ENCODE data around the gene GCNA. TPM values are rescaled to one million over a fixed set of nuclear protein-coding genes. Genes with fewer than 3 reads are reported as not detected.
"Not testable (repeated sequence)": the region's sequence is repeated elsewhere in the genome, so short reads cannot be mapped to it uniquely, and the experiment has no call there.

GCNA gene
- total and polyA plus RNA-seq, 12 donors = 0.53 to 2.7 (median 1.4) TPM

DNA sequence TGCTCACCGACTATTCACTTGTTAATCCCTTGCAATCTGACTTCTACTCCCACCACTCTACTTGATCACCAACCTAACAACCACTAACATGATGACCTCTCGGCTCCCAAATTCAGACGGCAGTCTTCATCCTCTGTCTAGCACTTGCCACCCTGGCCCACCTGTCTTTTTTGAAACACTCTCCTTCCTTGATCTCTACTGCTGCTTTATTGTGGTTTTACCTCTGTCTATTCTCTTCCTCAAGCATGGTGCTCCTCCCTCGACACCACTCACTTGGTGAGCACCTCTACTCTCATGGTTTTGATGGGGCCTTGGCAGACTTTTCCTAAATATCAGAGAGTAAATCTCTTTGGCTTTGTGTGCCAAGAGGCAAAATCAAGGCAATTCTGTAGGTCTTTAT lies 61.8 kb downstream of the GCNA start:
- ATAC-seq (no peak), DNase-seq (no peak)
- Histone ChIP-seq H3K27me3 (no peaks in the 10 kb centered on the region), H3K4me1 (peaks cover 0 to 12% (median 0%) of the 10 kb centered on the region in 9 donors), H3K27ac (no peak overlapping the region), H3K36me3 (no peaks in the 10 kb centered on the region), H3K9me3 (no peaks in the 10 kb centered on the region), H3K4me3 (no peak overlapping the region)
- TF ChIP-seq, protein P1, sequence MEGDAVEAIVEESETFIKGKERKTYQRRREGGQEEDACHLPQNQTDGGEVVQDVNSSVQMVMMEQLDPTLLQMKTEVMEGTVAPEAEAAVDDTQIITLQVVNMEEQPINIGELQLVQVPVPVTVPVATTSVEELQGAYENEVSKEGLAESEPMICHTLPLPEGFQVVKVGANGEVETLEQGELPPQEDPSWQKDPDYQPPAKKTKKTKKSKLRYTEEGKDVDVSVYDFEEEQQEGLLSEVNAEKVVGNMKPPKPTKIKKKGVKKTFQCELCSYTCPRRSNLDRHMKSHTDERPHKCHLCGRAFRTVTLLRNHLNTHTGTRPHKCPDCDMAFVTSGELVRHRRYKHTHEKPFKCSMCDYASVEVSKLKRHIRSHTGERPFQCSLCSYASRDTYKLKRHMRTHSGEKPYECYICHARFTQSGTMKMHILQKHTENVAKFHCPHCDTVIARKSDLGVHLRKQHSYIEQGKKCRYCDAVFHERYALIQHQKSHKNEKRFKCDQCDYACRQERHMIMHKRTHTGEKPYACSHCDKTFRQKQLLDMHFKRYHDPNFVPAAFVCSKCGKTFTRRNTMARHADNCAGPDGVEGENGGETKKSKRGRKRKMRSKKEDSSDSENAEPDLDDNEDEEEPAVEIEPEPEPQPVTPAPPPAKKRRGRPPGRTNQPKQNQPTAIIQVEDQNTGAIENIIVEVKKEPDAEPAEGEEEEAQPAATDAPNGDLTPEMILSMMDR (IDR thresholded peaks at IDR 0.05) = no peak
- intact Hi-C loops (cut with DNase I) = no loop called here
- WGBS, 2 donors = 92 to 97% methylated on average over 4 of the region's 4 CpGs

DNA sequence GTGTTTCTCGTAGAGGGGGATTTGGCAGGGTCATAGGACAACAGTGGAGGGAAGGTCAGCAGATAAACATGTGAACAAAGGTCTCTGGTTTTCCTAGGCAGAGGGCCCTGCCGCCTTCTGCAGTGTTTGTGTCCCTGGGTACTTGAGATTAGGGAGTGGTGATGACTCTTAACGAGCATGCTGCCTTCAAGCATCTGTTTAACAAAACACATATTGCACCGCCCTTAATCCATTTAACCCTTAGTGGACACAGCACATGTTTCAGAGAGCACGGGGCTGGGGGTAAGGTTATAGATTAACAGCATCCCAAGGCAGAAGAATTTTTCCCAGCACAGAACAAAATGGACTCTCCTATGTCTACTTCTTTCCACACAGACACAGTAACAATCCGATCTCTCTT lies 66.2 kb downstream of the GCNA start:
- H3K4me3 ChIP-seq; intact Hi-C loops (cut with DNase I); H3K36me3 ChIP-seq; H3K27me3 ChIP-seq; H3K27ac ChIP-seq; H3K4me1 ChIP-seq; ATAC-seq; H3K9me3 ChIP-seq; DNase-seq: not testable (repeated sequence)
- WGBS, 2 donors = 39 to 41% methylated on average over 5 of the region's 6 CpGs

DNA sequence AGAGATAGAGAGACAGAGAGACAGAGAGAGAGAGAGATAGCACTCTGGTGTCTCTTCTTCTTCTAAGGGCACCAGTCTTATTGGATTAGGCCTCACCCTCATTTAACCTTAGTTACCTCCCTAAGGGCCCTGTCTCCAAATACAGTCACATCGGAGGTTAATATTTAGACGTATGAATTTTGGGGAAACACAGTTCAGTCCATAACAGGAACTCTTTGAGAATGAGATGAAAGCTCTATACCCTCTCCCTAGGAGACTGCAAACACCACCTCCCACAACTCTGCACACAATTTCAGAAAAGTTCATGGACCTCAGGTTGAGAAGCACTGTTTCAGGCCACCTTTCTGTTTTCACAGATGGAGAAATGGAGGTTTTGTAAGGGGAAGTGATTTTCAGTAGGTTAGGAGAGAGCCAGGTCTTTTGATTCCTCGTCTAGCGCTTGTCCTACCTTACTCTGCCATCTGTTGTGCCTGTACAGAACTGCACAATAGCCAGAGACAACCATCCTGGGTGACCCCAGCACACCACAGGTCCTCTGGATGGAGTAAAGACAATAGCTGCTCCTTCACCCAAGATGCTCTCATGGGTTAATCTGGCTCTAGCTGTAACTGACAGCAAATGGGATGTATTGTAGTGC lies 72.2 kb downstream of the GCNA start:
- no peak for DNase-seq
- TF ChIP-seq, protein P1 (IDR thresholded peaks at IDR 0.05) = peak in 6 of 9 donors; percentile 12 to 46 (median 36)
- Histone ChIP-seq H3K9me3 (no peaks in the 10 kb centered on the region), H3K36me3 (no peaks in the 10 kb centered on the region), H3K4me1 (no peaks in the 10 kb centered on the region), H3K4me3 (no peak overlapping the region), H3K27ac (no peak overlapping the region), H3K27me3 (peaks cover 0 to 7% (median 0%) of the 10 kb centered on the region in 7 donors)
- 50 to 67% methylated on average over 4 of the region's 4 CpGs for WGBS, 2 donors
- intact Hi-C loops (cut with DNase I) = no loop called here
- ATAC-seq = peak in 7 of 8 donors; percentile 53 to 89 (median 75)

DNA sequence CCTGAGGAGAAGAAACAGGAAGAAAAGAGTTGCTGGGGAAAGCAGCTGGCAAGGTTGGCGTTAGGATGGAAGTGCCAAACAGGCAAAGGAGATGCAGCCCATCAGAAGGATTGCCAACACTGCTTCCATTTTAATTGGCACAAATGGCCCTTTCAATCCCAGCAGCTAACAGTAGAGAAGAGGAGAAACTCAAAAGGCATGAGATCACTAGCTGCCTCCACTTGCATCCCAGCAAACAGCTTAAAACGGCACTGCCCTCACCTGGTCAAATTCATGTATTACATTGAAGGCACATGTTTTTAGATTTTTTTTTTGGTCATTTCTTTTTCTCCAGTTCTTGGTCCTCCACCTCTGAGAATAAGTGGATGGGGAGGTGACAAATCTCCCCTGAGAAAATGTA lies 74.2 kb downstream of the GCNA start:
- WGBS, 2 donors = 41 to 43% methylated on average over 2 of the region's 2 CpGs
- H3K27me3 ChIP-seq = peaks cover 0 to 7% (median 0%) of the 10 kb centered on the region in 7 donors
- TF ChIP-seq, protein P1 (IDR thresholded peaks at IDR 0.05) = peak; percentile 32 to 65 (median 58)
- DNase-seq (peak in 1 of 2 donors; percentile 27), ATAC-seq (peak in 3 of 8 donors; percentile 34 to 65 (median 53))
- no peaks in the 10 kb centered on the region for H3K9me3 ChIP-seq
- H3K36me3 ChIP-seq = no peaks in the 10 kb centered on the region
- H3K27ac ChIP-seq = no peak overlapping the region
- intact Hi-C loops (cut with DNase I) = no loop called here
- H3K4me1 ChIP-seq = no peaks in the 10 kb centered on the region
- no peak overlapping the region for H3K4me3 ChIP-seq

DNA sequence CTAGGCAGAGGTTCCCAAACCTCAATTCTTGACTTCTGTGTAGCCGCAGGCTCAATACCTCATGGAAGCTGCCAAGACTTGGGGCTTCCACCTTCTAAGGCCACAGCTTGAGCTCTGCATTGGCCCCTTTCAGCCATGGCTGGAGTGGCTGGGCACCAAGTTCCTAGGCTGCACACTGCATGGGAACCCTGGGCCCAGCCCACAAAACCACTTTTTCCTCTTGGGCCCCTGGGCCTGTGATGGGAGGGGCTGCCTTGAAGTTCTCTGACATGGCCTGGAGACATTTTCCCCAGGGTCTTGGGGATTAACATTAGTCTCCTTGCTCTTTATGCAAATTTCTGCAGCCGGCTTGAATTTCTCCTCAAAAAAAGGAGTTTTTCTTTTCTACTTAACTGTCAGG lies 75.1 kb downstream of the GCNA start:
- 87 to 95% methylated on average over 2 of the region's 2 CpGs for WGBS, 2 donors
- intact Hi-C loops (cut with DNase I) = no loop called here
- no peaks in the 10 kb centered on the region for H3K36me3 ChIP-seq
- no peak overlapping the region for H3K27ac ChIP-seq
- no peaks in the 10 kb centered on the region for H3K4me1 ChIP-seq
- H3K4me3 ChIP-seq = no peak overlapping the region
- TF ChIP-seq, protein P1 (IDR thresholded peaks at IDR 0.05) = no peak
- ATAC-seq (no peak), DNase-seq (no peak)
- H3K27me3 ChIP-seq = peaks cover 0 to 7% (median 0%) of the 10 kb centered on the region in 7 donors
- no peaks in the 10 kb centered on the region for H3K9me3 ChIP-seq
